ENCODE data around the gene PRL. TPM values are rescaled to one million over a fixed set of nuclear protein-coding genes. Genes with fewer than 3 reads are reported as not detected.

PRL gene
- total and polyA plus RNA-seq, 4 donors, result not detected

DNA sequence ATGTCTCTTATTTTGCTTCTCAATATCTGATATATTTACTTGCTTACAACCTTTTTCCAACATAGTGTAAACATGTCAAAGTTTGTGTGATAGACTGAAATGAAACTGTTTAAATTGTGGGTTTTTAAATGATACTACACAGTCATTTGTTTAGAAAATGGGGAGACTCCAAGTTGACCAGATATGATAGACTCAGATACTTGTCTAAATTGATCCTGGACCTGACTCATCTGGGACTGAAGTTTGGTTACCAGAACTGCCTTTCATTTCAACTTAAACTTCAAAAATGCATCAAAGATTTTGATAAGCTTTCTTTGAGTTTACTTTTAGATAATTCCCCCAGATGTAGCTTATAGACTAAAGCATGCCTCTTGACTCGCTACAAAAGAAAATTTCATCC lies 27.0 kb upstream of the PRL start:
- no peaks in the 10 kb centered on the region for H3K27me3 ChIP-seq (ENCODE audit: control insufficient read depth in 4 of 4, insufficient read depth in 4 of 4, low read length in 3 of 4)
- no peak overlapping the region for H3K27ac ChIP-seq (ENCODE audit: low read depth in 1 of 2, low read length in 2 of 2)
- TF ChIP-seq JUND (IDR thresholded peaks at IDR 0.05), result no peak
- TF ChIP-seq NR2F2 (IDR thresholded peaks at IDR 0.05), result no peak
- no peak for TF ChIP-seq EGR1 (IDR thresholded peaks at IDR 0.05; ENCODE audit: low read depth in 2 of 2)
- no peak for TF ChIP-seq GABPA (IDR thresholded peaks at IDR 0.05 in 1 of 2, conservative IDR thresholded peaks at IDR 0.05 in 1 of 2)
- no peak overlapping the region for H3K9ac ChIP-seq (ENCODE audit: low read depth in 1 of 2, low read length in 2 of 2)
- no peaks in the 10 kb centered on the region for H3K4me1 ChIP-seq (ENCODE audit: control insufficient read depth in 4 of 4, insufficient read depth in 4 of 4, low read length in 3 of 4)
- no peak for DNase-seq (ENCODE audit: low spot score)
- no peaks in the 10 kb centered on the region for H3K36me3 ChIP-seq (ENCODE audit: control insufficient read depth in 4 of 4, insufficient read depth in 3 of 4, low read depth in 1 of 4, low read length in 3 of 4)
- peaks cover 0 to 3% (median 0%) of the 10 kb centered on the region in 4 donors for H3K9me3 ChIP-seq (ENCODE audit: control insufficient read depth in 4 of 4, low read length in 3 of 4)
- 86% methylated on average over 1 of the region's 1 CpG for WGBS
- no peak overlapping the region for H3K4me3 ChIP-seq (ENCODE audit: low read depth in 1 of 3, low read length in 3 of 3)

GRCh38 chr6:22322103-22323030 lies 25.5 kb upstream of the PRL start:
- TF ChIP-seq TAF1 (conservative IDR thresholded peaks at IDR 0.05) (no peak), FOXA2 (IDR thresholded peaks at IDR 0.05) (no peak), SP1 (IDR thresholded peaks at IDR 0.05) (no peak), HNF4G (IDR thresholded peaks at IDR 0.05) (no peak), MAX (IDR thresholded peaks at IDR 0.05) (no peak), NR2F2 (IDR thresholded peaks at IDR 0.05) (peak; percentile 60), HNF4A (conservative IDR thresholded peaks at IDR 0.05) (no peak)
- TF ChIP-seq, protein P1, sequence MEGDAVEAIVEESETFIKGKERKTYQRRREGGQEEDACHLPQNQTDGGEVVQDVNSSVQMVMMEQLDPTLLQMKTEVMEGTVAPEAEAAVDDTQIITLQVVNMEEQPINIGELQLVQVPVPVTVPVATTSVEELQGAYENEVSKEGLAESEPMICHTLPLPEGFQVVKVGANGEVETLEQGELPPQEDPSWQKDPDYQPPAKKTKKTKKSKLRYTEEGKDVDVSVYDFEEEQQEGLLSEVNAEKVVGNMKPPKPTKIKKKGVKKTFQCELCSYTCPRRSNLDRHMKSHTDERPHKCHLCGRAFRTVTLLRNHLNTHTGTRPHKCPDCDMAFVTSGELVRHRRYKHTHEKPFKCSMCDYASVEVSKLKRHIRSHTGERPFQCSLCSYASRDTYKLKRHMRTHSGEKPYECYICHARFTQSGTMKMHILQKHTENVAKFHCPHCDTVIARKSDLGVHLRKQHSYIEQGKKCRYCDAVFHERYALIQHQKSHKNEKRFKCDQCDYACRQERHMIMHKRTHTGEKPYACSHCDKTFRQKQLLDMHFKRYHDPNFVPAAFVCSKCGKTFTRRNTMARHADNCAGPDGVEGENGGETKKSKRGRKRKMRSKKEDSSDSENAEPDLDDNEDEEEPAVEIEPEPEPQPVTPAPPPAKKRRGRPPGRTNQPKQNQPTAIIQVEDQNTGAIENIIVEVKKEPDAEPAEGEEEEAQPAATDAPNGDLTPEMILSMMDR (IDR thresholded peaks at IDR 0.05; ENCODE audit: low read depth, low read length, missing input control), result no peak
- no peak for DNase-seq (ENCODE audit: low spot score)
- 66% methylated on average over 7 of the region's 7 CpGs for WGBS

GRCh38 chr6:22320750-22321149 lies 23.9 kb upstream of the PRL start:
- Histone ChIP-seq H3K9ac (ENCODE audit: low read depth in 1 of 2, low read length in 2 of 2) (no peak overlapping the region), H3K27ac (ENCODE audit: low read depth in 1 of 2, low read length in 2 of 2) (no peak overlapping the region), H3K4me1 (ENCODE audit: control insufficient read depth in 4 of 4, insufficient read depth in 4 of 4, low read length in 3 of 4) (no peaks in the 10 kb centered on the region), H3K9me3 (ENCODE audit: control insufficient read depth in 4 of 4, low read length in 3 of 4) (peaks cover 0 to 3% (median 2%) of the 10 kb centered on the region in 4 donors), H3K36me3 (ENCODE audit: control insufficient read depth in 4 of 4, insufficient read depth in 3 of 4, low read depth in 1 of 4, low read length in 3 of 4) (no peaks in the 10 kb centered on the region), H3K4me3 (ENCODE audit: low read depth in 1 of 3, low read length in 3 of 3) (no peak overlapping the region), H3K27me3 (ENCODE audit: control insufficient read depth in 4 of 4, insufficient read depth in 4 of 4, low read length in 3 of 4) (no peaks in the 10 kb centered on the region)
- no peak for DNase-seq (ENCODE audit: low spot score)
- WGBS, result 70% methylated on average over 1 of the region's 1 CpG
- TF ChIP-seq HNF4A (conservative IDR thresholded peaks at IDR 0.05), result no peak
- TF ChIP-seq JUND (IDR thresholded peaks at IDR 0.05), result no peak
- no peak for TF ChIP-seq RAD21 (IDR thresholded peaks at IDR 0.05)
- TF ChIP-seq TAF1 (conservative IDR thresholded peaks at IDR 0.05), result no peak
- TF ChIP-seq EGR1 (IDR thresholded peaks at IDR 0.05; ENCODE audit: low read depth in 2 of 2), result no peak
- no peak for TF ChIP-seq NR2F2 (IDR thresholded peaks at IDR 0.05)
- TF ChIP-seq FOXA1 (IDR thresholded peaks at IDR 0.05), result no peak
- TF ChIP-seq ATF3 (IDR thresholded peaks at IDR 0.05), result no peak
- TF ChIP-seq, protein P2, sequence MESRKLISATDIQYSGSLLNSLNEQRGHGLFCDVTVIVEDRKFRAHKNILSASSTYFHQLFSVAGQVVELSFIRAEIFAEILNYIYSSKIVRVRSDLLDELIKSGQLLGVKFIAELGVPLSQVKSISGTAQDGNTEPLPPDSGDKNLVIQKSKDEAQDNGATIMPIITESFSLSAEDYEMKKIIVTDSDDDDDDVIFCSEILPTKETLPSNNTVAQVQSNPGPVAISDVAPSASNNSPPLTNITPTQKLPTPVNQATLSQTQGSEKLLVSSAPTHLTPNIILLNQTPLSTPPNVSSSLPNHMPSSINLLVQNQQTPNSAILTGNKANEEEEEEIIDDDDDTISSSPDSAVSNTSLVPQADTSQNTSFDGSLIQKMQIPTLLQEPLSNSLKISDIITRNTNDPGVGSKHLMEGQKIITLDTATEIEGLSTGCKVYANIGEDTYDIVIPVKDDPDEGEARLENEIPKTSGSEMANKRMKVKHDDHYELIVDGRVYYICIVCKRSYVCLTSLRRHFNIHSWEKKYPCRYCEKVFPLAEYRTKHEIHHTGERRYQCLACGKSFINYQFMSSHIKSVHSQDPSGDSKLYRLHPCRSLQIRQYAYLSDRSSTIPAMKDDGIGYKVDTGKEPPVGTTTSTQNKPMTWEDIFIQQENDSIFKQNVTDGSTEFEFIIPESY (IDR thresholded peaks at IDR 0.05), result no peak
- TF ChIP-seq SP1 (IDR thresholded peaks at IDR 0.05), result no peak
- no peak for TF ChIP-seq REST (IDR thresholded peaks at IDR 0.05)
- TF ChIP-seq YY1 (IDR thresholded peaks at IDR 0.05), result no peak

More at GRCh38 chr6:22322103-22323030, 25.5 kb upstream of the PRL start:
- Histone ChIP-seq H3K27me3 (ENCODE audit: control insufficient read depth in 4 of 4, insufficient read depth in 4 of 4, low read length in 3 of 4) (no peaks in the 10 kb centered on the region), H3K36me3 (ENCODE audit: control insufficient read depth in 4 of 4, insufficient read depth in 3 of 4, low read depth in 1 of 4, low read length in 3 of 4) (no peaks in the 10 kb centered on the region), H3K4me1 (ENCODE audit: control insufficient read depth in 4 of 4, insufficient read depth in 4 of 4, low read length in 3 of 4) (no peaks in the 10 kb centered on the region), H3K9me3 (ENCODE audit: control insufficient read depth in 4 of 4, low read length in 3 of 4) (peaks cover 0 to 3% (median 2%) of the 10 kb centered on the region in 4 donors), H3K4me3 (ENCODE audit: low read depth in 1 of 3, low read length in 3 of 3) (no peak overlapping the region), H3K9ac (ENCODE audit: low read depth in 1 of 2, low read length in 2 of 2) (no peak overlapping the region), H3K27ac (ENCODE audit: low read depth in 1 of 2, low read length in 2 of 2) (no peak overlapping the region)

Measured in liver (tissue), 9 donors.